LNCaP clone FGC (cell line): ENCODE data around the gene TYW1B.
"Not testable (repeated sequence)": the region's sequence is repeated elsewhere in the genome, so short reads cannot be mapped to it uniquely, and the experiment has no call there.

Experiments used
- DNase-seq: peaks from one replicate; pipeline ENCODE4 v3.0.0-alpha.2; 2011; ENCODE audit warnings: low read depth
- H3K4me3 ChIP-seq: 2 replicates; pipeline ENCODE4 v1.5.1; 2011; ENCODE audit warnings: mild to moderate bottlenecking, low read depth, low read length, control low read depth

The TYW1B gene, protein sequence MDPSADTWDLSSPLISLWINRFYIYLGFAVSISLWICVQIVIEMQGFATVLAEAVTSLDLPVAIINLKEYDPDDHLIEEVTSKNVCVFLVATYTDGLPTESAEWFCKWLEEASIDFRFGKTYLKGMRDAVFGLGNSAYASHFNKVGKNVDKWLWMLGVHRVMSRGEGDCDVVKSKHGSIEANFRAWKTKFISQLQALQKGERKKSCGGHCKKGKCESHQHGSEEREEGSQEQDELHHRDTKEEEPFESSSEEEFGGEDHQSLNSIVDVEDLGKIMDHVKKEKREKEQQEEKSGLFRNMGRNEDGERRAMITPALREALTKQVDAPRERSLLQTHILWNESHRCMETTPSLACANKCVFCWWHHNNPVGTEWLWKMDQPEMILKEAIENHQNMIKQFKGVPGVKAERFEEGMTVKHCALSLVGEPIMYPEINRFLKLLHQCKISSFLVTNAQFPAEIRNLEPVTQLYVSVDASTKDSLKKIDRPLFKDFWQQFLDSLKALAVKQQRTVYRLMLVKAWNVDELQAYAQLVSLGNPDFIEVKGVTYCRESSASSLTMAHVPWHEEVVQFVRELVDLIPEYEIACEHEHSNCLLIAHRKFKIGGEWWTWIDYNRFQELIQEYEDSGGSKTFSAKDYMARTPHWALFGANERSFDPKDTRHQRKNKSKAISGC

GRCh38 chr7:72827839-72828591 lies at the start of gene TYW1B:
Gene TYW1B (minus strand): TSS chr7:72828200. CDS start chr7:72828075, 125 bp downstream.
- peak within 1 kb of the TSS; percentile 79 for H3K4me3 ChIP-seq
- DNase-seq: peak; percentile 94

DNA sequence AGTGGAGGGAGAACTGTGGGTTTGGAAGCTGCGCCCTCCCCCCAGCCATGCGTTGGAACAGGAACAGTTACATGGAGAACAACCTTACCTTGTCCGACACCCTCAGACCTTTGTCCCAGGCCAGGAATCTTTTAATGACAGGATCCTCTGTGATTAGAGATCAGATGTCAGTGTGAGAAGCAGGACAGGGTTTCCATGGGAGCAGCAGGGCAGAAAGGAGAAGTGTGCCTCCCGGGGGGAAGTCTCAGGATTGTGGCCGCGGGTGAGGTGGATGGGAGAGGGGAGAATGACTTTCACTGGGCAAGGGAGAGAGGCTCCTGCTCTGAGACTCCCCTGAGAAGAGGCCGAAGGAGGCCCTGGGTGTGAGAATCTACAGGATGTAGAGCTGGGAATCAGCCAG lies 39.6 kb upstream of the TYW1B start:
- DNase-seq: not testable (repeated sequence)

DNA sequence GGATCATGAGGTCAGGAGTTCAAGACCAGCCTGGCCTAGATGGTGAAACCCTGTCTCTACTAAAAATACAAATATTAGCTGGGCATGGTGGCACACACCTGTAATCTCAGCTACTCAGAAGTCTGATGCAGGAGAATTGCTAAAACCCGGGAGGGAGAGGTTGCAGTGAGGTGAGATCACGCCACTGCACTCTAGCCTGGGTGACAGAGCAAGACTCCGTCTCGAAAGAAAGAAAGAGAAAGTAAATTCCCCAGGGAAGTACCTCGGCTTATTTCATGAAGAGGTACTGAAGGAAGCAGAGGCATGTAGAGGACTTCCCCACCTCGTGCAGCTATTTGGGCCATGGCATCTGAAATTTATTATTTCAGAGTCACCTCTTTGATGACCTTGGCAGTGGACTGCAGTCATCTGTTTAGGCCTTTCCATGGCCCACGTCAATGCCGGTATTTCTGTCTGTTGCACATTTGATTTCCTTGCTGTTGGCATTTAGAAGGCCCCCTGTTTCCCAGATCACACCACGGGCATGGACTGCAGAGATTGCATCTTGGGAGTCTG lies 30.9 kb upstream of the TYW1B start:
- DNase-seq, H3K4me3 ChIP-seq: not testable (repeated sequence)

More for the DNA sequence above, 39.6 kb upstream of the TYW1B start:
- not testable (repeated sequence) for H3K4me3 ChIP-seq

DNA sequence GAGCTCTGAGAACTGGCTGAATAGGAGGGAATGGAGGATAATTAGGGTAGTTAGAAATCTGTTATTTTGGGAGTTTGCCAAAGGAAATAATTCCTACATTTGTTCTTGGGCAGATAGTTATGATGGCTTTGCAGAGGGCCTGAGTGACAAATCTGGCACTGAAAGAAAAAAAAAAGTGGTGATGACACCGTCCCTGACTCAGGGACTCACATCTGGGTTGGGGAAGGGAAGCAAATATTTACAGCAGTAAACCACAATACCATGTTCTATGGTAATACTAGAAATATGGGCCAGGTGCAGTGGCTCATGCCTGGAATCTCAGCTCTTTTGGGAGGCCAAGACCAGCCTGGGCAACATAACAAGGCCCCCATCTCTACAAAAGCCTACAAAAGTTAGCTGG lies 29.9 kb upstream of the TYW1B start:
- H3K4me3 ChIP-seq, DNase-seq: not testable (repeated sequence)

DNA sequence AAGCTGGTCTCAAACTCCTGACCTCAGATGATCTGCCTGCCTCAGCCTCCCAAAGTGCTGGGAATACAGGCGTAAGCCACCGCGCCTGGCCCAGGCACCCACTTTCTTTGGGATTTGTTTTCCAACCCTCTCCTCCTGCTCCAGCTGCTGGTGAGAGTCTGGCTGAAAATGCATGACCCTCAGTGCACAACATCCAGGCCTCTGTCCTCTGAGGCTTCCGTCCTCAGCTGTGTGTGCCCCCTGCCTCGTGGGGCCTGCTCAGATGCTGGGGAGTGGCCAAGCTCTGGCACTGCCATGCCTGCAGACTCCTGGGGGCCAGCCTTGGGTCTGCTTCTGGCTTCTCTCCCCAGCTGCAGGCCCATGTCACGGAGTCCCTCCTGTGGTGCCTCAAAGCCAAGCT lies 27.3 kb upstream of the TYW1B start:
- not testable (repeated sequence) for H3K4me3 ChIP-seq, DNase-seq

DNA sequence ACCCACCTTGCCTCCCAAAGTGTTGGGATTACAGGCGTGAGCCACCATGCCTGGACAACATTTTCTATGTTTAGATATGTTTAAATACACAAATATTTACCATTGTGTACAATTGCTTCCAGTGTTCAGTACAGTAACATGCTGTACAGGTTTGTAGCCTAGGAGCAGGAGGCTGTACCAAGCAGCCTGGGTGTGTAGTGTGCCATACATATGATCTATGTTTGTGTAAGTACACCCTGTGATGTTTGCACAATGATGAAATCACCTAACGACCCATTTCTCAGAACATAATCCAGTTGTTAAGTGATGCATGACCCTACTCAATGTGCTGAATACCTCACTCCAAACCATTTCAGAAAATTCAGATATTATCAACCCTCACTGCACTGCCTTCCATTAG lies 24.9 kb upstream of the TYW1B start:
- not testable (repeated sequence) for H3K4me3 ChIP-seq, DNase-seq

DNA sequence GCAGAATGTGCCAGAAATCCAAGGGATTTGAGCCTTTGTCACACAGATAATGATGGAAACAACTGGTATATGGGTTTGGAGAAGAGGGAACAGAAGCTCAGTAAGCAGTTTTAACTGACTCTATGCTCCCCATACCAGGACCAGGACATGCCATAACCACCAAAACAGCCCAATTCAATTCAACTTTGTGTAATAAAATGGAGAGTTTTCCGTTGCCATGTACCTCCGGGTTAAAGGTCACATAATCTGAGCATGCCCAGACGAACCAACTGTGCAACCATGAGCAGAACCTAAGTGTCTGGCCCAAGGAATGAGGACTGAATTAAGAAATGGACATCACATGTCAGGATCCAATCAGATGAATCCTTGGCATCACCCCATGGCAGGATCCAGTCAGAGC lies 22.7 kb upstream of the TYW1B start:
- H3K4me3 ChIP-seq, DNase-seq: not testable (repeated sequence)

DNA sequence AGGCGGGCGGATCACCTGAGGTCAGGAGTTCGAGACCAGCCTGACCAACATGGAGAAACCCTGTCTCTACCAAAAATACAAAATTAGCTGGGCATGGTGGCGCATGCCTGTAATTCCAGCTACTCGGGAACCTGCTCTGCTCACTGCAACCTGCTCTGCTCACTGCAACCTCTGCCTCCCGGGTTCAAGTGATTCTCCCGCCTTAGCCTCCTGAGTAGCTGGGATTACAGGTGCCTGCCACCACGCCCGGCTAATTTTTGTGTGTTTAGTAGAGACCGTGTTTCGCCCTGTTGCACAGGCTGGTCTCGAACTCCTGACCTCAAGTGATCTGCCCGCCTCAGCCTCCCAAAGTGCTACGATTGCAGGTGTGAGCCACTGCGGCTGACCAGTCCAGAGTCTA lies 16.1 kb upstream of the TYW1B start:
- not testable (repeated sequence) for DNase-seq, H3K4me3 ChIP-seq

GRCh38 chr7:72843166-72843565 lies 15.2 kb upstream of the TYW1B start:
- DNase-seq, H3K4me3 ChIP-seq: not testable (repeated sequence)

- not testable (repeated sequence) for H3K4me3 ChIP-seq, DNase-seq
These were observed 13.0 kb upstream of the TYW1B start for GRCh38 chr7:72840966-72841511.

GRCh38 chr7:72838315-72838714 lies 10.3 kb upstream of the TYW1B start:
- not testable (repeated sequence) for H3K4me3 ChIP-seq, DNase-seq

GRCh38 chr7:72837291-72837690 lies 9.3 kb upstream of the TYW1B start:
- DNase-seq, H3K4me3 ChIP-seq: not testable (repeated sequence)

- H3K4me3 ChIP-seq: peak overlapping the region; percentile 79
- DNase-seq: not testable (repeated sequence)
These were observed 2.6 kb upstream of the TYW1B start for GRCh38 chr7:72830567-72830966.
